ENCODE results near the gene FHL1. TPM values are rescaled to one million over a fixed set of nuclear protein-coding genes. Genes with fewer than 3 reads are reported as not detected.
A peak's percentile ranks its signal among the peaks of the same experiment; 100 is the strongest.
"Not testable (repeated sequence)": the region's sequence is repeated elsewhere in the genome, so short reads cannot be mapped to it uniquely, and the experiment has no call there.

Gene FHL1
- total RNA-seq, 1 donor from 2014 or later = 10.6 TPM

- DNase-seq (ENCODE audit: low spot score) (no peak), ATAC-seq (peak; percentile 53)
Observed at GRCh38 chrX:136146614-136147314, 569 bp upstream of the FHL1 start.

GRCh38 chrX:136147976-136148375 is 643 bp downstream of the FHL1 start:
- no peak for ATAC-seq
- DNase-seq (ENCODE audit: low spot score) = no peak

GRCh38 chrX:136148391-136148790 is 1.1 kb downstream of the FHL1 start:
- DNase-seq (ENCODE audit: low spot score) (no peak), ATAC-seq (no peak)

GRCh38 chrX:136154998-136155397 is 7.7 kb downstream of the FHL1 start:
- ATAC-seq = no peak
- DNase-seq (ENCODE audit: low spot score) = no peak

GRCh38 chrX:136156560-136157117 is 9.3 kb downstream of the FHL1 start:
- DNase-seq (ENCODE audit: low spot score) = no peak
- no peak for ATAC-seq

- no peak for ATAC-seq
- no peak for DNase-seq (ENCODE audit: low spot score)
Observed at GRCh38 chrX:136157187-136157586, 9.9 kb downstream of the FHL1 start.

- ATAC-seq (no peak), DNase-seq (ENCODE audit: low spot score) (no peak)
Observed at GRCh38 chrX:136158685-136159084, 11.4 kb downstream of the FHL1 start.

- ATAC-seq = peak; percentile 93
- DNase-seq (ENCODE audit: low spot score) = peak; percentile 78
Observed at GRCh38 chrX:136159611-136160025, 12.3 kb downstream of the FHL1 start.

- DNase-seq (ENCODE audit: low spot score) (peak; percentile 48), ATAC-seq (peak; percentile 80)
Observed at GRCh38 chrX:136162827-136163570, 15.7 kb downstream of the FHL1 start.

GRCh38 chrX:136163689-136164088 is 16.4 kb downstream of the FHL1 start:
- ATAC-seq (no peak), DNase-seq (ENCODE audit: low spot score) (no peak)

- ATAC-seq (no peak), DNase-seq (ENCODE audit: low spot score) (no peak)
Observed at GRCh38 chrX:136165406-136165805, 18.1 kb downstream of the FHL1 start.

- peak; percentile 58 for ATAC-seq
- DNase-seq (ENCODE audit: low spot score) = no peak
Observed at GRCh38 chrX:136166221-136166855, 19.0 kb downstream of the FHL1 start.

- not testable (repeated sequence) for ATAC-seq; DNase-seq (ENCODE audit: low spot score)
Observed at GRCh38 chrX:136167989-136168388, 20.7 kb downstream of the FHL1 start.

- ATAC-seq (peak; percentile 83), DNase-seq (ENCODE audit: low spot score) (peak; percentile 48)
Observed at GRCh38 chrX:136168929-136169735, 21.8 kb downstream of the FHL1 start.

- peak; percentile 94 for ATAC-seq
- DNase-seq (ENCODE audit: low spot score) = peak; percentile 49
Observed at GRCh38 chrX:136170139-136170800, 22.9 kb downstream of the FHL1 start.

GRCh38 chrX:136171420-136171819 is 24.1 kb downstream of the FHL1 start:
- ATAC-seq (no peak), DNase-seq (ENCODE audit: low spot score) (no peak)

- ATAC-seq = peak; percentile 41
Observed at GRCh38 chrX:136176399-136176825, 29.1 kb downstream of the FHL1 start.

GRCh38 chrX:136179133-136179532 is 31.8 kb downstream of the FHL1 start:
- DNase-seq (ENCODE audit: low spot score) (no peak), ATAC-seq (no peak)

More at GRCh38 chrX:136176399-136176825, 29.1 kb downstream of the FHL1 start:
- DNase-seq (ENCODE audit: low spot score) = no peak

GRCh38 chrX:136182414-136182813 is 35.1 kb downstream of the FHL1 start:
- ATAC-seq = no peak

GRCh38 chrX:136183172-136183571 is 35.8 kb downstream of the FHL1 start:
- ATAC-seq (no peak), DNase-seq (ENCODE audit: low spot score) (no peak)

More at GRCh38 chrX:136182414-136182813, 35.1 kb downstream of the FHL1 start:
- DNase-seq (ENCODE audit: low spot score) = no peak

Measured in left lobe of liver (tissue), 2 donors.